OCI-LY1 (cell line): ENCODE measurements around the gene CCDC83.

Source experiments
- EZH2 ChIP-seq: fragments of 200-600 bp; sonication (generic), shearing (Covaris generic); IDR thresholded peaks from 2 replicates; pipeline ENCODE4 v1.8.0; 2017; ENCODE audit warnings: borderline replicate concordance, mixed run types, mild to moderate bottlenecking, antibody characterized with exemption, low read length, moderate library complexity, mixed read lengths
- TF ChIP-seq, protein P1 (sequence below): fragments of 200-600 bp; sonication (generic), shearing (Covaris generic); IDR thresholded peaks from 2 replicates; pipeline ENCODE4 v1.5.1; 2017; ENCODE audit warnings: mild to moderate bottlenecking, antibody characterized with exemption, low read length, moderate library complexity, mixed read lengths

DNA sequence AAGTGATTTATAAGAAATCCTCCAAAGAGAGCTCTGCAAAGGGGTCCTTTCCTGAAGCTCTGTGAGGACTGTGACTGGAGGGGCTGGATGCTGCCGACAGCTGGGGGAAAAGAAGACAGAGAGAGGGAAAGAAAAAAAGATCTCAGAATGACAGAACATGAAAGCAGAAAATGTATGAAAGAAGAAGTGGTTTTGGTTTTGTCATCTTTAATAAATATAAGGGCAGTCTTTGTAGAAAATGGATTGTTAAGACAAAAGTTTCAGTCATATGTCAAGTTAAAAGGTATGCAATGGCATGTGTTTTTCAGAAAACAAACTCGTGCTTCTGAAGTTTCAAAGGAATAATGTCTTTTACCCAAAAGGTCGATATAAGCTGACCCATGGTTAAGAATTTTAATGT is 105.5 kb downstream of the CCDC83 start:
- TF ChIP-seq, protein P1, sequence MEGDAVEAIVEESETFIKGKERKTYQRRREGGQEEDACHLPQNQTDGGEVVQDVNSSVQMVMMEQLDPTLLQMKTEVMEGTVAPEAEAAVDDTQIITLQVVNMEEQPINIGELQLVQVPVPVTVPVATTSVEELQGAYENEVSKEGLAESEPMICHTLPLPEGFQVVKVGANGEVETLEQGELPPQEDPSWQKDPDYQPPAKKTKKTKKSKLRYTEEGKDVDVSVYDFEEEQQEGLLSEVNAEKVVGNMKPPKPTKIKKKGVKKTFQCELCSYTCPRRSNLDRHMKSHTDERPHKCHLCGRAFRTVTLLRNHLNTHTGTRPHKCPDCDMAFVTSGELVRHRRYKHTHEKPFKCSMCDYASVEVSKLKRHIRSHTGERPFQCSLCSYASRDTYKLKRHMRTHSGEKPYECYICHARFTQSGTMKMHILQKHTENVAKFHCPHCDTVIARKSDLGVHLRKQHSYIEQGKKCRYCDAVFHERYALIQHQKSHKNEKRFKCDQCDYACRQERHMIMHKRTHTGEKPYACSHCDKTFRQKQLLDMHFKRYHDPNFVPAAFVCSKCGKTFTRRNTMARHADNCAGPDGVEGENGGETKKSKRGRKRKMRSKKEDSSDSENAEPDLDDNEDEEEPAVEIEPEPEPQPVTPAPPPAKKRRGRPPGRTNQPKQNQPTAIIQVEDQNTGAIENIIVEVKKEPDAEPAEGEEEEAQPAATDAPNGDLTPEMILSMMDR = no peak
- no peak for TF ChIP-seq EZH2
